GM18517 (cell line): Measurements from ENCODE around the gene ARID4B.
A peak's percentile ranks its signal among the peaks of the same experiment; 100 is the strongest.
"Not testable (repeated sequence)": the region's sequence is repeated elsewhere in the genome, so short reads cannot be mapped to it uniquely, and the experiment has no call there.

Source experiments
- ATAC-seq: cut with Tn5 transposase; IDR thresholded peaks from one replicate; pipeline ENCODE4 v1.9.1; 2021; ENCODE audit warnings: mild to moderate bottlenecking, moderate library complexity; ENCODE audit not compliant: unreplicated experiment

The ARID4B gene

GRCh38 chr1:235169986-235170385, 158.0 kb downstream of the ARID4B start:
- no peak for ATAC-seq

- ATAC-seq = no peak
Measured at GRCh38 chr1:235168375-235168774, 159.6 kb downstream of the ARID4B start.

- no peak for ATAC-seq
Measured at GRCh38 chr1:235161685-235162327, 166.2 kb downstream of the ARID4B start.

DNA sequence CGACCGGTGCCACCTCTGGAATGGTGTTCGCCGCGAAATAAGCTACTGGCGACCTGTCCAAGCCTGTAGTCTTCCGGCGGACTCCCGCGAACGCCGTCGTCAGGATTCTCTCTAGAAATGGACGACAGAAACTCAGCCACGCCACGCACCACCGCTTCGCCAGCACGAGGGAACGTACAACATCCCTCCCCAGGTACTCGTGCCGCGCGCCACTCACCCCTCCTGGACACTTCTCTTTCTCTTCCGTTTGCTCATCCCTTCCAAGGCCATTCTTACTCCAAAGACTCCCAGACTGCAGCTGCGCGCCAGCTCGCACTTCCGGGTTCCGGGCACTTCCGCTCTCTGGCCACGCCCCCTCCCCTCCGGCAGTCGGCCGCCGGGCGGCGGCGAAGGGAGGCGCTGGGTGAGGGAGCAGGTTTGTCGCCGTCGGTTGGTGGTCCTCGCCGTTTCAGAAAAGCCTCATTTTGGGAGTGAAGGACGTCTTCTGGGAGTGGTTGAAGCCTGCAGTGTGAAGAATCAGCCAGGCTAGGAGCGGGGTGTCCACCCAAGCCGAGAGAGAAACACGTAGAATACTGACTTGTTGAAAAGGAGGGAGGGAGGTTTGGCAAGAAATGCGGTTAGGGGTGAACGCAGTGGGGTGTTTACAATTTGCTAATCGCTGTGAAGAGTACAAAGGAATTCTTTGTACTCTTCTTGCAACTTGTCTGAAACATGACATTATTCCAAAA, 166.9 kb downstream of the ARID4B start, which contains the start of gene RBM34:
Gene RBM34 (minus strand): TSS at position 294 of the 728 bp plus-strand sequence. CDS start 24 bp downstream, at position 270.
- peak; percentile 74 for ATAC-seq

DNA sequence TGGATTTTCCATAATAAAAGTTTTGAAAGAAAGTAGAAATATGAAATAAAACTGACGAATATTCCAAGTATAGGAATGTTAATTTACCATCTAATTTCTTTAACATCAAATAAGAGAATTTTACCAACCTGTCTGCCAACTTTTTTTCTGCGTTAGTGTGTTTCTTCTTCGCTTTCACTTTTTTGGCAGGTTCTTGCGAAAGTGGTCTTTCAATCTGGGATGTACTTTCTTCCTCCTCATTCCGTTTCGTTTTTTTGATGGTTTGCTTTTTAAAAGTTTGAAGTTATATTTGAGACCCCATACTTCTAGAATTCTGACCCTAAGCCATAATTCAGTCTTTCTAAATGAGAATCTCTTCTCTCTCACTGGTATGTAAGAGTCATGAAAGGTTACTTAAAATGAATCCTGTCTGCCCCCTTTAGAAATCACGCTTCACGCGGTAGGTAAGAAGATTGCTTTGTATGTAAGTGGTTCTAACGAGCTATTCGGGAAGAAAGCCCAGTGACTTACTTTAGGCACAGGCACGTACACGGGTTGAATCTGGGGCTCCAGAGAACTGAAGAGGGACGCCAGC, 167.5 kb downstream of the ARID4B start:
- peak; percentile 34 for ATAC-seq

DNA sequence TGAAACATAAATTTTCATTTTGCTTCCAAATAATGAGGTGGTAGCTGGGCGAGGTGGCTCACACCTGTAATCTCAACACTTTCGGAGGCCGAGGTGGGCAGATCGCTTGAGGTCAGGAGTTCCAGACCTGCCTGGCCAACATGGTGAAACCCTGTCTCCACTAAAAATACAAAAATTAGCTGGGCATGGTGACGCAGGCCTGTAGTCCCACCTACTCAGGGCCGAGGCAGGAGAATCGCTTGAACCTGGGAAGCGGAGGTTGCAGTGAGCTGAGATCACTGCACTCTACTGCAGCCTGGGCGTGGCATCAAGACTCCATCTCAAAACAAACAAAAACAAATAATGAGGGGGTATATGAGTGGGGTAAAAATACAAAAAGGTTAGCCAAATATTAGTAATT, 168.0 kb downstream of the ARID4B start:
- not testable (repeated sequence) for ATAC-seq

- not testable (repeated sequence) for ATAC-seq
Measured at GRCh38 chr1:235159284-235159683, 168.7 kb downstream of the ARID4B start.

GRCh38 chr1:235158680-235159079, 169.3 kb downstream of the ARID4B start:
- ATAC-seq = no peak

DNA sequence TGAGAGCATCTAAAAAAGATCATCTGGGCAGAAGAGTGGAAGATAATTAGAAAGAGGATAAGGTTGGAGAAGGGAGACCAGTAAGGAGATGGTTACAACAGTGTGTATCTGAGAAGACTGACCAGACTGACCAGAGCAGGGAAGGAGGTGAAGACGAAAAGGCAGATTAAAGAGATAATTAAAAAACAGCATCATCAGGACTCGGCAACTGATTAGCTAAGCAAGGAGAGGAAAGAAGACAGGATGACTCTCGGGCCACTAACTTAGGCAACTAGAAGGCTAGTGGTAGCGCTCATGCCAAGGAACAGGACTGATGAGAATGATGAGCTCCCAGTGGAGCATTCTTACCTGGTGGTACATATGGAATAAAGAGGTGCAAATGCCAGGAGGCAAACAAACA, 170.8 kb downstream of the ARID4B start:
- ATAC-seq = no peak

DNA sequence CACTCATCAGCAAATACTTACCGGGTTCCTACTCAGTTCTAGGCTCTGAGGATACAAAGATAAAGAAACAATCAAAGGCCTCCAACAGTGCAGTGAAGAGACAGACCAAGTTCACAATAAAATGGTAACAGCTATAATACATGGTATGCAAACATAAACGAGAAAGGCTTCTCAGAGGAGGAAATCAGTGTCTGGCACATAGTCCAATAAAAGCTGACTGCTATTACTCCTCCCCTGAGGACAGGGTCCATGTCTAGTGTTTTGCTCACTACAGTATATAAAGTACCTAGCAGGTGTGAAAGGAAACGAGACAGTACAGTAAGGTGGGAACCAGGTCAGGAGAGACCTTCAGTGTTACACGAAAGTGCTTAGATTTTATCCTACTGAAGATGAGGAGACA, 171.2 kb downstream of the ARID4B start:
- ATAC-seq = no peak

- ATAC-seq = no peak
Measured at GRCh38 chr1:235156265-235156664, 171.7 kb downstream of the ARID4B start.

DNA sequence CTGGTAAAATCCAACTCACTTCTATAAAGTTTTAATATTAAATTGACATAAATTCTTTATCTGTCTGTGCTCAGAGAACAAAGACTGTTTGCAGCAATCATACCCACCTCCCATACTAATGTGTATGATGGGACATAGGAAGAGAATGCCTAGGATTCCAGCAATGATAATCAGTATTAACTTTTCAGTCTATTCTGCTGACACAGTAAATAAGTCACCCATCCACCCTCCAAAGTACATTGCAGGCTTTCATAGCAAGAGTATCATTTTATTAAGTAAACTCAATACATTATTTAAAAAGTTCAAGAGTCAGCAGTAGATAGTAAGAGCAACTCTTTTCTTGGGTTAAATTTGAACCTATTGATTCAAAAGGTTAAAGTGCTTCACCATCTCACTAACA, 175.7 kb downstream of the ARID4B start:
- no peak for ATAC-seq

- no peak for ATAC-seq
Measured at GRCh38 chr1:235151033-235151432, 176.9 kb downstream of the ARID4B start.

- ATAC-seq = no peak
Measured at GRCh38 chr1:235149824-235150223, 178.2 kb downstream of the ARID4B start.

GRCh38 chr1:235147269-235147668, 180.7 kb downstream of the ARID4B start:
- ATAC-seq = no peak

- ATAC-seq = no peak
Measured at GRCh38 chr1:235145639-235146038, 182.3 kb downstream of the ARID4B start.

DNA sequence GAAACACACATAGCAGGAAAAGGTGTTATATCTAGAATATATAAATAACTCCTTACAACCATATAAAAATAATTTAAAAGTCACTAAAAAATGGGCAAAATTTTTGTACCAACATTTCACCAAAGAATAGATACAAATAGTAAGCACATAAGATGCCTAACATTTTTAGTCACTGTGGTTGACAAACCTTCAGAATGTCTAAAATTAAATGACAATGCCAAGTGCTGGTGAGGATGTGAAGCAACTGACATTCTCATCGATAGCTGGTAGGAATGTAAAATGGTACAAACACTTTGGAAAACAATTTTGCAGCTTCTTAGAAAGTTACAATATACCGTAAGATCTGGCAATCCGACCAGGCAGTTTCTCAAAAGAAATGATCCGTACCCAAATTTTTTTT, 185.0 kb downstream of the ARID4B start:
- ATAC-seq = no peak

DNA sequence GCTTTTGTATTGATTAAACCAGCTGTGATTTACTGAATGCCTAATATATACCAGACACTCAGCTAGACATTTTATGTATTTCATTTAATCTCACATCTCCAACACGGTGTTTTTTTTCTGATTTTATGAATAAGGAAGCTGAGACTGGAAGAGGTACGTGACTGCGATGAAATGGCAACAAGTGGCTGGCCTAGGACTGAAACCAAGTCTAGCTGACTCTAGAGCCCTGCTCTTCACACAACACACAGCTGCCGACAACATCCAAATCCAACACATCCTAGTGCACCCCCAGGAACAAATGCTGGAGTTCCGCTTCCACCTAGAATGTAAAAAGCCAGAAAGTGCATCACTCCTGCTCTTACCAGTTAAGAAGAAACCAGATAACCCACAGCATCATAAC, 188.7 kb downstream of the ARID4B start:
- ATAC-seq = no peak

DNA sequence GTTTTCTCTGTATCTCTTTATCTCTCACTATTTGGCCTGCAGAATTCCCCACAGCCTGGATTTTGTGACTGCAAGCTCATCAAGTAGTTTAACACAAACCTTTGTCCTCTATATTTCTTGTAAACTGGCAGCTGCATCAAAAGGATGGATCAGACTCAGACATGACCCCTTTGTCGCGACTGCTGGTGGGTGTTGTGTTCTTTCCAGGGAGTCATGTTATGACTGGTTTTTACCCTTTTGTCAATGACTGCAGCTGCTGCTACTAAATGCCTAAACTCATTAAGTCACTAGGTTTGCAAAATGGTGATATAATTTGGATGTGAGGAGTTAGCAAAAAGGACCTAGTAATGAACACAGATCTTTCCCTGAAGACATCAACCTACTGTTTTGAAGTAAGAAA, 189.2 kb downstream of the ARID4B start:
- no peak for ATAC-seq

GRCh38 chr1:235136111-235136510, 191.9 kb downstream of the ARID4B start:
- ATAC-seq = no peak

DNA sequence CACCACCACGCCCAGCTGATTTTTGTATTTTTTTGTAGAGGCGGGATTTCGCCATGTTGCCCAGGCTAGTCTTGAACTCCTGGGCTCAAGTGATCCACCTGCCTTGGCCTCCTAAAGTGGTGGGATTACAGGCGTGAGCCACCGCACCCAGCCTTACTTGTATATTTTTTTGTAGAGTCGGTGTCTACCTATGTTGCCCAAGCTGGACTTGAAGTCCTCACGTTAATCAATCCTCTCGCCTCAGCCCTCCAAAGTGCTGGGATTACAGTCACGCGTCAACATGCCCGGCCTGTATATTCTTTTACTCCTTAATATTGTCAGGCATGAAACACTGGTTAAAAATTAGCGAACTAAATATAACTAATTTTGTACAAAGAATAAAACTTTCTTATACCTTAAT, 193.8 kb downstream of the ARID4B start:
- no peak for ATAC-seq

DNA sequence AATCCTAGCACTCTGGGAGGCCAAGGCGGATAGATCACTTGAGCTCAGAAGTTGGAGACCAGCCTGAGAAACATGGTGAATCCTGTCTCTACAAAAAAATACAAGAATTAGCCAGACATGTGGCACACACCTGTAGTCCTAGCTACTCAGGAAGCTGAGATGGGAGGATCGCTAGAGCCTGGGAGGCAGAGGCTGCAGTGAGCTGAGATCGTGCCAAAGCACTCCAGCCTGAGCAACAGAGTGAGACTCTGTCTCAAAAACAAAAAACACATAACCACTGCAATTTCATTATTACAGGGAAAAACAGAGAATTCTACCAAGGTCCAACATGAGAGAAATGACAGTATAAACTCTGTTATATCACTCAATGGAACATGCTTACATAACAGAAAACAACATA, 194.9 kb downstream of the ARID4B start:
- no peak for ATAC-seq
